K562 (cell line): Measurements from ENCODE around the gene ZNF800. TPM values are rescaled to one million over a fixed set of nuclear protein-coding genes. Genes with fewer than 3 reads are reported as not detected.
A peak's percentile ranks its signal among the peaks of the same experiment; 100 is the strongest.

Source experiments
- ARID1B ChIP-seq: fragments of 450-650 bp; IDR thresholded peaks from 2 replicates; pipeline ENCODE4 v1.6.1; 2016; ENCODE audit warnings: antibody characterized with exemption, mild to moderate bottlenecking, inconsistent platforms
- BDP1 ChIP-seq: IDR thresholded peaks from 3 replicates; pipeline ENCODE4 v1.6.1; 2011; ENCODE audit not compliant: insufficient read length, insufficient read depth
- BMI1 ChIP-seq: fragments of 150-350 bp; IDR thresholded peaks from 2 replicates; pipeline ENCODE4 v1.6.1; 2014; ENCODE audit warnings: low read length
- CBFA2T2 ChIP-seq: fragments of 450-650 bp; conservative IDR thresholded peaks from 2 replicates; pipeline ENCODE4 v1.6.1; 2017; ENCODE audit warnings: mild to moderate bottlenecking
- DIDO1 ChIP-seq: fragments of 450-650 bp; IDR thresholded peaks from 2 replicates; pipeline ENCODE4 v1.6.1; 2016; ENCODE audit warnings: low read depth, missing biosample characterization, missing genetic modification characterization
- DPF2 ChIP-seq: fragments of 450-650 bp; IDR thresholded peaks from 2 replicates; pipeline ENCODE4 v1.6.1; 2016
- ETV5 ChIP-seq: sonication (generic); formaldehyde crosslinking; IDR thresholded peaks from 2 replicates; pipeline ENCODE4 v1.4.0; 2020; ENCODE audit warnings: low read depth, mild to moderate bottlenecking, missing genetic modification reagents
- FOXJ3 ChIP-seq: sonication (generic); formaldehyde crosslinking; IDR thresholded peaks from 2 replicates; pipeline ENCODE4 v1.4.0; 2020; ENCODE audit warnings: mild to moderate bottlenecking, missing genetic modification reagents
- FOXK1 ChIP-seq: sonication (generic); formaldehyde crosslinking; IDR thresholded peaks from 2 replicates; pipeline ENCODE4 v1.8.0; 2022; ENCODE audit warnings: missing genetic modification reagents, mild to moderate bottlenecking, borderline replicate concordance
- HDAC8 ChIP-seq: fragments of 450-650 bp; IDR thresholded peaks from 2 replicates; pipeline ENCODE4 v1.6.1; 2016; ENCODE audit warnings: mild to moderate bottlenecking, missing genetic modification characterization, moderate library complexity, missing compliant biosample characterization
- IFI16 ChIP-seq: fragments of 250-450 bp; sonication (Bioruptor Pico); IDR thresholded peaks from 2 replicates; pipeline ENCODE4 v2.1.2; 2022; ENCODE audit warnings: mild to moderate bottlenecking, inconsistent platforms
- KLF10 ChIP-seq: fragments of 250-450 bp; sonication (Bioruptor Pico); IDR thresholded peaks from 2 replicates; pipeline ENCODE4 v1.6.1; 2021; ENCODE audit warnings: matching md5 sums
- NR3C1 ChIP-seq: sonication (generic); formaldehyde crosslinking; IDR thresholded peaks from 2 replicates; pipeline ENCODE4 v1.8.1; 2022; ENCODE audit warnings: missing genetic modification reagents
- PCBP2 ChIP-seq: fragments of 200-400 bp; formaldehyde crosslinking; IDR thresholded peaks from 2 replicates; pipeline ENCODE4 v1.6.1; 2018; ENCODE audit warnings: low read length, low read depth, mild to moderate bottlenecking, moderate library complexity; ENCODE audit not compliant: poor library complexity, severe bottlenecking
- PHB ChIP-seq: fragments of 250-450 bp; sonication (Bioruptor Pico); IDR thresholded peaks from 2 replicates; pipeline ENCODE4 v1.5.0; 2021
- PHB2 ChIP-seq: fragments of 450-650 bp; IDR thresholded peaks from 2 replicates; pipeline ENCODE4 v1.6.1; 2017; ENCODE audit warnings: low read depth
- POLR2AphosphoS5 ChIP-seq: IDR thresholded peaks from 2 replicates; pipeline ENCODE4 v1.6.1; 2011; ENCODE audit warnings: mild to moderate bottlenecking, low read depth, low read length, moderate library complexity; ENCODE audit not compliant: control insufficient read depth, insufficient read depth
- POLR2H ChIP-seq: IDR thresholded peaks from 2 replicates; pipeline ENCODE4 v1.6.1; 2016; ENCODE audit warnings: missing genetic modification characterization, low read depth, mild to moderate bottlenecking, control low read depth, missing compliant biosample characterization, moderate library complexity
- SMARCE1 ChIP-seq: fragments of 450-650 bp; IDR thresholded peaks from 2 replicates; pipeline ENCODE4 v1.7.1; 2016; ENCODE audit warnings: mild to moderate bottlenecking
- SOX6 ChIP-seq: fragments of 450-650 bp; IDR thresholded peaks from 2 replicates; pipeline ENCODE4 v1.6.1; 2014; ENCODE audit warnings: mild to moderate bottlenecking
- STAG1 ChIP-seq: sonication (generic); formaldehyde crosslinking; IDR thresholded peaks from 2 replicates; pipeline ENCODE4 v1.5.0; 2020; ENCODE audit warnings: missing genetic modification reagents, borderline replicate concordance
- STAT5A ChIP-seq: IDR thresholded peaks from 2 replicates; pipeline ENCODE4 v1.6.1; 2012; ENCODE audit warnings: low read length, inconsistent platforms, borderline replicate concordance
- SUPT5H ChIP-seq: fragments of 450-650 bp; IDR thresholded peaks from 2 replicates; pipeline ENCODE4 v1.6.1; 2016
- TAF15 ChIP-seq: fragments of 200-400 bp; formaldehyde crosslinking; IDR thresholded peaks from 2 replicates; pipeline ENCODE4 v1.6.1; 2017; ENCODE audit warnings: mild to moderate bottlenecking, low read depth, low read length, moderate library complexity
- TCF3 ChIP-seq: sonication (generic); formaldehyde crosslinking; IDR thresholded peaks from 2 replicates; pipeline ENCODE4 v1.4.0; 2020; ENCODE audit warnings: mild to moderate bottlenecking, missing genetic modification reagents
- TSC22D4 ChIP-seq: fragments of 450-650 bp; IDR thresholded peaks from 2 replicates; pipeline ENCODE4 v1.6.1; 2016; ENCODE audit warnings: missing genetic modification characterization, missing biosample characterization, control low read depth
- ZEB2 ChIP-seq: fragments of 450-650 bp; IDR thresholded peaks from 2 replicates; pipeline ENCODE4 v1.6.1; 2016
- ZNF184 ChIP-seq: sonication (generic); formaldehyde crosslinking; IDR thresholded peaks from 2 replicates; pipeline ENCODE4 v1.5.0; 2020; ENCODE audit warnings: missing genetic modification reagents
- ZNF316 ChIP-seq: fragments of 450-650 bp; IDR thresholded peaks from 2 replicates; pipeline ENCODE4 v1.6.1; 2016
- ZNF785 ChIP-seq: fragments of 250-450 bp; sonication (Bioruptor Pico); IDR thresholded peaks from 2 replicates; pipeline ENCODE4 v1.4.0; 2020; ENCODE audit warnings: mild to moderate bottlenecking
- ZSCAN32 ChIP-seq: fragments of 450-650 bp; formaldehyde crosslinking; IDR thresholded peaks from 2 replicates; pipeline ENCODE4 v1.4.0; 2020; ENCODE audit warnings: mild to moderate bottlenecking, moderate library complexity
- polyA plus RNA-seq, 8 experiments: library from polyadenylated mRNA; depleted of rRNA in 4 of 8; stranded (reverse) in 5 of 8; unstranded in 3 of 8; fragments of >200 nt; fragmentation: Nextera tagmentation in 2 of 8; fragmentation: Illumina TruSeq in 1 of 8; extraction: Ambion mirVana in 2 of 8; extraction: Trizol in 1 of 8; gene quantifications; 2 replicates each; pipeline versions ENCODE4 v1.2.1 to v1.2.3, GENCODE V29; 2011 to 2014; ENCODE audit warnings: inconsistent platforms in 1 of 8, missing spikeins in 1 of 8
- total RNA-seq, 7 experiments: library from RNA; depleted of rRNA in 6 of 7; stranded (reverse); fragments of >200 nt in 6 of 7; fragmentation: Illumina TruSeq in 2 of 7; extraction: Trizol in 2 of 7; gene quantifications; 2 replicates each; pipeline versions ENCODE4 v1.2.1 to v1.2.3, GENCODE V29; 2011 to 2021; ENCODE audit warnings: low replicate concordance in 1 of 7
- TF ChIP-seq, protein P1 (sequence below): sonication (generic); formaldehyde crosslinking; IDR thresholded peaks from 2 replicates; pipeline ENCODE4 v1.8.0; 2023; ENCODE audit warnings: mild to moderate bottlenecking, missing genetic modification reagents
- TF ChIP-seq, protein P2 (sequence below): fragments of 450-650 bp; formaldehyde crosslinking; IDR thresholded peaks from 2 replicates; pipeline ENCODE4 v1.4.0; 2022; ENCODE audit warnings: missing genetic modification characterization

The ZNF800 gene
- total and polyA plus RNA-seq, 9 of the 15 experiments (the other 6 are each of a cell fraction or from before 2014, with no cell fraction given): 7.5 to 58.3 (median 33.4) TPM

DNA sequence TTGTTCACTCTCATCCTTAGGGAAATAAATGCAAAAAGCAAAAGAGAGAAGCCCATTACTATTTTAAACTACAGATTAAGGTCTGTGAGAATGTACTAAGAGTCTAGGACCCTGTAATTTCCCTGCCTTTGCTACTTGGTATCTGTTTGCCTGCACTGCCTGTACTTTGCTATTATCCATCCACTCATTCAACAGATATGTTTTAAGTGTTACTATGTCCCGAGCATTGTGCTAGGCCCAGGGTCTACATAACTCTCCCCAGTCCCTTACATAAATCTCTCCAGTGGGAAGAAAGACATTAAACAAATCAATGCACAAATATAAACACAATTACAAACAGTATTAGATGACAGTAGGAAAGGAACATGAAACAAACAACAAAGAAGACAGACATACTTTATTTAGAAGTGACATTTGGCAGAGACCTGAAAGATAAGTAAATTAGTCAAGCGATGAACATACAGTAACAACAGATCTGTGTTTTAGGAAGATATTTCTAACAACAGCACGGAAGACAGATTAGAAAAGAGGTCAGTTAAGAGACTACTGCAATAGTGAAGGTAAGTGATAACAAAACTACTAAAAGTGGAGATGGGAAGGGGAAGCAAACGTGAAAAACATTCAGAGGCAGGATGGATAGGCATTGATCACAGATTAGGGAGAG, 30.0 kb downstream of the ZNF800 start (continued):
- TF ChIP-seq, protein P1, sequence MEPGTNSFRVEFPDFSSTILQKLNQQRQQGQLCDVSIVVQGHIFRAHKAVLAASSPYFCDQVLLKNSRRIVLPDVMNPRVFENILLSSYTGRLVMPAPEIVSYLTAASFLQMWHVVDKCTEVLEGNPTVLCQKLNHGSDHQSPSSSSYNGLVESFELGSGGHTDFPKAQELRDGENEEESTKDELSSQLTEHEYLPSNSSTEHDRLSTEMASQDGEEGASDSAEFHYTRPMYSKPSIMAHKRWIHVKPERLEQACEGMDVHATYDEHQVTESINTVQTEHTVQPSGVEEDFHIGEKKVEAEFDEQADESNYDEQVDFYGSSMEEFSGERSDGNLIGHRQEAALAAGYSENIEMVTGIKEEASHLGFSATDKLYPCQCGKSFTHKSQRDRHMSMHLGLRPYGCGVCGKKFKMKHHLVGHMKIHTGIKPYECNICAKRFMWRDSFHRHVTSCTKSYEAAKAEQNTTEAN (CRISPR knock-in tag): no peak
- TF ChIP-seq ARID1B: peak; percentile 87
- no peak for TF ChIP-seq TSC22D4
- no peak for TF ChIP-seq FOXK1 (CRISPR knock-in tag)
- no peak for TF ChIP-seq DIDO1 (tag)
- no peak for TF ChIP-seq POLR2AphosphoS5
- TF ChIP-seq ETV5 (CRISPR knock-in tag): no peak
- TF ChIP-seq FOXJ3: no peak
- no peak for TF ChIP-seq ZNF785 (CRISPR knock-in tag)
- TF ChIP-seq STAG1: no peak
- TF ChIP-seq KLF10: no peak
- TF ChIP-seq PCBP2: no peak
- TF ChIP-seq NR3C1 (CRISPR knock-in tag): no peak
- TF ChIP-seq CBFA2T2: peak; percentile 62
- no peak for TF ChIP-seq BDP1
- peak; percentile 70 for TF ChIP-seq TCF3
- no peak for TF ChIP-seq PHB (CRISPR knock-in tag)
- peak; percentile 82 for TF ChIP-seq DPF2
- TF ChIP-seq STAT5A: no peak; the same call in 1 of the 2 replicates
- TF ChIP-seq SUPT5H: no peak
- no peak for TF ChIP-seq BMI1
- TF ChIP-seq PHB2: peak; percentile 24; the same call in 1 of the 2 replicates
- TF ChIP-seq IFI16: no peak
- TF ChIP-seq POLR2H (tag): no peak
- peak; percentile 64; the same call in 1 of the 2 replicates for TF ChIP-seq ZEB2
- no peak for TF ChIP-seq HDAC8 (tag)
- no peak for TF ChIP-seq ZSCAN32
- peak; percentile 42; the same call in 1 of the 2 replicates for TF ChIP-seq SMARCE1
- no peak for TF ChIP-seq TAF15
- TF ChIP-seq ZNF184 (CRISPR knock-in tag): no peak
- TF ChIP-seq ZNF316: no peak
- TF ChIP-seq SOX6: peak; percentile 73
- TF ChIP-seq, protein P2, sequence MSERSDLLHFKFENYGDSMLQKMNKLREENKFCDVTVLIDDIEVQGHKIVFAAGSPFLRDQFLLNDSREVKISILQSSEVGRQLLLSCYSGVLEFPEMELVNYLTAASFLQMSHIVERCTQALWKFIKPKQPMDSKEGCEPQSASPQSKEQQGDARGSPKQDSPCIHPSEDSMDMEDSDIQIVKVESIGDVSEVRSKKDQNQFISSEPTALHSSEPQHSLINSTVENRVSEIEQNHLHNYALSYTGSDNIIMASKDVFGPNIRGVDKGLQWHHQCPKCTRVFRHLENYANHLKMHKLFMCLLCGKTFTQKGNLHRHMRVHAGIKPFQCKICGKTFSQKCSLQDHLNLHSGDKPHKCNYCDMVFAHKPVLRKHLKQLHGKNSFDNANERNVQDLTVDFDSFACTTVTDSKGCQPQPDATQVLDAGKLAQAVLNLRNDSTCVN: no peak
